GM19023 (cell line): Measurements from ENCODE around the gene USF1.
"Not testable (repeated sequence)": the region's sequence is repeated elsewhere in the genome, so short reads cannot be mapped to it uniquely, and the experiment has no call there.

ENCODE experiments used
- ATAC-seq: cut with Tn5 transposase; IDR thresholded peaks from one replicate; pipeline ENCODE4 v1.9.1; 2021; ENCODE audit warnings: mild to moderate bottlenecking, moderate library complexity; ENCODE audit not compliant: unreplicated experiment

The USF1 gene

GRCh38 chr1:160993544-160994193, 52.1 kb downstream of the USF1 start:
- ATAC-seq = no peak

DNA sequence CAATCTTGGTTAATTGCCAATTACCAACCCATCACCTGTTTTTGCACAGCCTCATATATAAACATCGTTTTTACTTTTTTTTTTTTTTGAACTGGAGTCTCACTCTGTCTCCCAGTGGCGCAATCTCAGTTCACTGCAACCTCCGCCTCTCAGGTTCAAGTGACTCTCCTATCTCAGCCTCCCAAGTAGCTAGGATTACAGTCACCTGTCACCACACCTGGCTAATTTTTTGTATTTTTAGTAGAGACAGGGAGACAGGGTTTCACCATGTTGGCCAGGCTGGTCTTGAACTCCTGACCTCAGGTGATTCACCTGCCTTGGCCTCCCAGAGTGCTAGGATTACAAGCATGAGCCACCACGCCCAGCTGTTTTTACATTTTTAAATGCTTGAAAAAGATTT, 53.7 kb downstream of the USF1 start:
- not testable (repeated sequence) for ATAC-seq
